ENCODE measurements around the gene TBC1D2.
"Not testable (repeated sequence)": the region's sequence is repeated elsewhere in the genome, so short reads cannot be mapped to it uniquely, and the experiment has no call there.

The TBC1D2 gene

GRCh38 chr9:98270284-98270683 is 14.8 kb upstream of the TBC1D2 start:
- DNase-seq (ENCODE audit: low read depth) = not testable (repeated sequence)

GRCh38 chr9:98269652-98270051 is 14.2 kb upstream of the TBC1D2 start:
- DNase-seq (ENCODE audit: low read depth) = not testable (repeated sequence)

- DNase-seq (ENCODE audit: low read depth) = not testable (repeated sequence)
Measured at GRCh38 chr9:98267556-98267955, 12.1 kb upstream of the TBC1D2 start.

GRCh38 chr9:98264516-98264915 is 9.1 kb upstream of the TBC1D2 start:
- no peak for DNase-seq (ENCODE audit: low read depth)

GRCh38 chr9:98263482-98264357 is 8.3 kb upstream of the TBC1D2 start:
- DNase-seq (ENCODE audit: low read depth) = peak; percentile 85

GRCh38 chr9:98263080-98263479 is 7.6 kb upstream of the TBC1D2 start:
- no peak for DNase-seq (ENCODE audit: low read depth)

GRCh38 chr9:98262056-98262455 is 6.6 kb upstream of the TBC1D2 start:
- no peak for DNase-seq (ENCODE audit: low read depth)

- no peak for DNase-seq (ENCODE audit: low read depth)
Measured at GRCh38 chr9:98260635-98261034, 5.2 kb upstream of the TBC1D2 start.

GRCh38 chr9:98259791-98260190 is 4.3 kb upstream of the TBC1D2 start:
- DNase-seq (ENCODE audit: low read depth) = no peak

- peak; percentile 22 for DNase-seq (ENCODE audit: low read depth)
Measured at GRCh38 chr9:98256756-98257155, 1.3 kb upstream of the TBC1D2 start.

- DNase-seq (ENCODE audit: low read depth) = peak; percentile 71
Measured at GRCh38 chr9:98255061-98255577, 330 bp downstream of the TBC1D2 start.

- peak; percentile 24 for DNase-seq (ENCODE audit: low read depth)
Measured at GRCh38 chr9:98254228-98255060, 1.0 kb downstream of the TBC1D2 start.

- no peak for DNase-seq (ENCODE audit: low read depth)
Measured at GRCh38 chr9:98253565-98253964, 1.9 kb downstream of the TBC1D2 start.

GRCh38 chr9:98251551-98251950 is 3.9 kb downstream of the TBC1D2 start:
- DNase-seq (ENCODE audit: low read depth) = peak; percentile 95

GRCh38 chr9:98249771-98250170 is 5.7 kb downstream of the TBC1D2 start:
- DNase-seq (ENCODE audit: low read depth) = no peak

GRCh38 chr9:98248737-98249474 is 6.5 kb downstream of the TBC1D2 start:
- peak; percentile 96 for DNase-seq (ENCODE audit: low read depth)

GRCh38 chr9:98247831-98248657 is 7.4 kb downstream of the TBC1D2 start:
- no peak for DNase-seq (ENCODE audit: low read depth)

GRCh38 chr9:98242426-98242825 is 13.0 kb downstream of the TBC1D2 start:
- DNase-seq (ENCODE audit: low read depth) = no peak

- DNase-seq (ENCODE audit: low read depth) = no peak
Measured at GRCh38 chr9:98241357-98242300, 13.8 kb downstream of the TBC1D2 start.

GRCh38 chr9:98240475-98240874 is 15.0 kb downstream of the TBC1D2 start:
- DNase-seq (ENCODE audit: low read depth) = no peak

All from ELR (cell line).